OCI-LY7 (cell line): ENCODE data around the gene OPCML.

Experiments used
- EZH2phosphoT487 ChIP-seq: fragments of 200-600 bp; sonication (generic); IDR thresholded peaks from 2 replicates; pipeline ENCODE4 v1.6.1; 2018; ENCODE audit warnings: low read depth, borderline replicate concordance, mild to moderate bottlenecking, mixed run types, antibody characterized with exemption, low read length, moderate library complexity, mixed read lengths
- TF ChIP-seq, protein P1 (sequence below): fragments of 200-600 bp; sonication (generic); conservative IDR thresholded peaks from 2 replicates; pipeline ENCODE4 v1.5.1; 2014; ENCODE audit warnings: mild to moderate bottlenecking, antibody characterized with exemption, low read length, moderate library complexity, mixed read lengths

GRCh38 chr11:132959693-132960092 is 572.6 kb downstream of the OPCML start:
- TF ChIP-seq, protein P1, sequence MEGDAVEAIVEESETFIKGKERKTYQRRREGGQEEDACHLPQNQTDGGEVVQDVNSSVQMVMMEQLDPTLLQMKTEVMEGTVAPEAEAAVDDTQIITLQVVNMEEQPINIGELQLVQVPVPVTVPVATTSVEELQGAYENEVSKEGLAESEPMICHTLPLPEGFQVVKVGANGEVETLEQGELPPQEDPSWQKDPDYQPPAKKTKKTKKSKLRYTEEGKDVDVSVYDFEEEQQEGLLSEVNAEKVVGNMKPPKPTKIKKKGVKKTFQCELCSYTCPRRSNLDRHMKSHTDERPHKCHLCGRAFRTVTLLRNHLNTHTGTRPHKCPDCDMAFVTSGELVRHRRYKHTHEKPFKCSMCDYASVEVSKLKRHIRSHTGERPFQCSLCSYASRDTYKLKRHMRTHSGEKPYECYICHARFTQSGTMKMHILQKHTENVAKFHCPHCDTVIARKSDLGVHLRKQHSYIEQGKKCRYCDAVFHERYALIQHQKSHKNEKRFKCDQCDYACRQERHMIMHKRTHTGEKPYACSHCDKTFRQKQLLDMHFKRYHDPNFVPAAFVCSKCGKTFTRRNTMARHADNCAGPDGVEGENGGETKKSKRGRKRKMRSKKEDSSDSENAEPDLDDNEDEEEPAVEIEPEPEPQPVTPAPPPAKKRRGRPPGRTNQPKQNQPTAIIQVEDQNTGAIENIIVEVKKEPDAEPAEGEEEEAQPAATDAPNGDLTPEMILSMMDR = no peak
- no peak for TF ChIP-seq EZH2phosphoT487
